ENCODE measurements around the gene FAM50B. TPM values are rescaled to one million over a fixed set of nuclear protein-coding genes. Genes with fewer than 3 reads are reported as not detected.
A peak's percentile ranks its signal among the peaks of the same experiment; 100 is the strongest.

Gene FAM50B
- total and polyA plus RNA-seq, 2 experiments from 2014 or later, result 4.4 to 4.8 TPM

GRCh38 chr6:3867641-3868502 is 18.7 kb downstream of the FAM50B start (continued):
- no peak for TF ChIP-seq ZNF462 (CRISPR knock-in tag; IDR thresholded peaks at IDR 0.05)
- TF ChIP-seq ZNF331 (CRISPR knock-in tag; IDR thresholded peaks at IDR 0.05; ENCODE audit: low read depth), result no peak
- no peak for TF ChIP-seq EZH2phosphoT487 (IDR thresholded peaks at IDR 0.05; ENCODE audit: unreplicated experiment)
- TF ChIP-seq ETS1 (IDR thresholded peaks at IDR 0.05), result no peak
- TF ChIP-seq STAT1 (IDR thresholded peaks at IDR 0.05; ENCODE audit: unreplicated experiment), result no peak
- TF ChIP-seq POLR2AphosphoS5 (IDR thresholded peaks at IDR 0.05; ENCODE audit: low read depth), result no peak

- Mint-ChIP-seq H3K27ac (no peak overlapping the region), H3K4me1 (peaks cover 4% of the 10 kb centered on the region), H3K36me3 (ENCODE audit: low read depth) (no peaks in the 10 kb centered on the region), H3K27me3 (ENCODE audit: insufficient read depth, low read depth, poor library complexity) (peaks cover 2% of the 10 kb centered on the region), H3K9me3 (no peaks in the 10 kb centered on the region; the same call in 2 of the 3 replicates), H3K4me3 (no peak overlapping the region)
- no peaks in the 10 kb centered on the region for H4K20me1 ChIP-seq (replicated peaks; ENCODE audit: insufficient read depth)
- no peak overlapping the region for H3K4me2 ChIP-seq
- H3K4me1 ChIP-seq (ENCODE audit: insufficient read depth), result no peaks in the 10 kb centered on the region
- no peaks in the 10 kb centered on the region for H3F3A ChIP-seq (replicated peaks; ENCODE audit: low read depth)
- no peak overlapping the region for H3K4me3 ChIP-seq
- H3K36me3 ChIP-seq (ENCODE audit: insufficient read depth), result no peaks in the 10 kb centered on the region
- H3K27ac ChIP-seq (ENCODE audit: low read depth), result no peak overlapping the region
- no peaks in the 10 kb centered on the region for H3K27me3 ChIP-seq (ENCODE audit: insufficient read depth)
- H3K9me2 ChIP-seq (ENCODE audit: insufficient read depth), result 0 out of 2 replicates have a peak, but pooled peaks cover 4% of the 10 kb centered on the region
- H3K79me2 ChIP-seq (replicated peaks; ENCODE audit: insufficient read depth), result no peaks in the 10 kb centered on the region
- H2AFZ ChIP-seq, result 0 out of 2 replicates have a peak overlapping the region, but pooled peaks have one; percentile 40
- ATAC-seq, result no peak; the same call in 2 of the 3 replicates
- no peak for DNase-seq (ENCODE audit: low spot score)
- TF ChIP-seq EZH2phosphoT487 (IDR thresholded peaks at IDR 0.05; ENCODE audit: unreplicated experiment), result no peak
- TF ChIP-seq STAT1 (IDR thresholded peaks at IDR 0.05; ENCODE audit: unreplicated experiment), result no peak
- no peak for TF ChIP-seq EZH2 (IDR thresholded peaks at IDR 0.05; ENCODE audit: low read depth, unreplicated experiment)
- TF ChIP-seq ZNF462 (CRISPR knock-in tag; IDR thresholded peaks at IDR 0.05), result no peak
Measured at GRCh38 chr6:3868544-3868943, 19.4 kb downstream of the FAM50B start.

Data from GM23338 (cell line).